HepG2 (cell line): ENCODE data around the gene ONECUT2. TPM values are rescaled to one million over a fixed set of nuclear protein-coding genes. Genes with fewer than 3 reads are reported as not detected.

Experiments used
- AHR ChIP-seq: IDR thresholded peaks from 2 replicates; pipeline ENCODE4 v1.6.1; 2018; ENCODE audit warnings: missing genetic modification reagents, missing compliant biosample characterization
- ARID3A ChIP-seq: IDR thresholded peaks from 2 replicates; pipeline ENCODE4 v1.6.1; 2012; ENCODE audit warnings: low read depth, low read length, improper control_type of control experiment
- ATRX ChIP-seq: sonication (generic); formaldehyde crosslinking; IDR thresholded peaks from 2 replicates; pipeline ENCODE4 v1.4.0; 2020; ENCODE audit warnings: missing genetic modification reagents, borderline replicate concordance
- CTCF ChIP-seq: sonication (generic); formaldehyde crosslinking; IDR thresholded peaks from 2 replicates; pipeline ENCODE4 v1.5.0; 2020; ENCODE audit warnings: mild to moderate bottlenecking, missing genetic modification reagents, moderate library complexity
- GLMP ChIP-seq: sonication (generic); formaldehyde crosslinking; IDR thresholded peaks from 2 replicates; pipeline ENCODE4 v1.9.0; 2021; ENCODE audit warnings: missing genetic modification reagents, mild to moderate bottlenecking, borderline replicate concordance
- HNRNPH1 ChIP-seq: fragments of 200-400 bp; formaldehyde crosslinking; optimal IDR thresholded peaks from 2 replicates; pipeline ENCODE3; 2017; ENCODE audit warnings: mild to moderate bottlenecking, low read depth, low read length
- HOXA5 ChIP-seq: sonication (generic); formaldehyde crosslinking; IDR thresholded peaks from 2 replicates; pipeline ENCODE4 v1.4.0; 2020; ENCODE audit warnings: missing genetic modification reagents
- JUND ChIP-seq: sonication (generic); formaldehyde crosslinking; IDR thresholded peaks from 2 replicates; pipeline ENCODE4 v1.8.0; 2022; ENCODE audit warnings: mild to moderate bottlenecking, missing genetic modification reagents
- MEF2D ChIP-seq: sonication (generic); formaldehyde crosslinking; IDR thresholded peaks from 2 replicates; pipeline ENCODE4 v1.5.1; 2020; ENCODE audit warnings: mild to moderate bottlenecking, missing genetic modification reagents
- MLX ChIP-seq: IDR thresholded peaks from 2 replicates; pipeline ENCODE4 v1.6.1; 2016
- MTERF4 ChIP-seq: sonication (generic); formaldehyde crosslinking; IDR thresholded peaks from 2 replicates; pipeline ENCODE4 v1.8.0; 2023; ENCODE audit warnings: mild to moderate bottlenecking, missing genetic modification reagents
- NCOA5 ChIP-seq: sonication (generic); formaldehyde crosslinking; IDR thresholded peaks from 2 replicates; pipeline ENCODE4 v1.4.0; 2020; ENCODE audit warnings: missing genetic modification reagents
- NFIB ChIP-seq: sonication (generic); formaldehyde crosslinking; IDR thresholded peaks from 2 replicates; pipeline ENCODE4 v1.9.0; 2021; ENCODE audit warnings: missing genetic modification reagents, mild to moderate bottlenecking, borderline replicate concordance
- NFIC ChIP-seq: IDR thresholded peaks from 2 replicates; pipeline ENCODE4 v1.6.1; 2012; ENCODE audit warnings: mild to moderate bottlenecking, low read length, inconsistent platforms
- NR3C1 ChIP-seq: sonication (generic); formaldehyde crosslinking; IDR thresholded peaks from 2 replicates; pipeline ENCODE4 v1.4.0; 2020; ENCODE audit warnings: missing genetic modification reagents
- RARG ChIP-seq: sonication (generic); formaldehyde crosslinking; IDR thresholded peaks from 2 replicates; pipeline ENCODE4 v1.4.0; 2020; ENCODE audit warnings: low read depth, mild to moderate bottlenecking, missing genetic modification reagents
- SPEN ChIP-seq: sonication (generic); formaldehyde crosslinking; IDR thresholded peaks from 2 replicates; pipeline ENCODE4 v1.5.1; 2020; ENCODE audit warnings: low read depth, mild to moderate bottlenecking, missing genetic modification reagents
- STAG1 ChIP-seq: sonication (generic); formaldehyde crosslinking; IDR thresholded peaks from 2 replicates; pipeline ENCODE4 v1.4.0; 2020; ENCODE audit warnings: missing genetic modification reagents
- ZC3H13 ChIP-seq: sonication (generic); formaldehyde crosslinking; IDR thresholded peaks from 2 replicates; pipeline ENCODE4 v1.8.1; 2023; ENCODE audit warnings: mild to moderate bottlenecking, missing genetic modification reagents, moderate library complexity
- ZNF160 ChIP-seq: sonication (generic); formaldehyde crosslinking; IDR thresholded peaks from 2 replicates; pipeline ENCODE4 v1.8.0; 2022; ENCODE audit warnings: mild to moderate bottlenecking, inconsistent platforms, missing genetic modification reagents
- ZNF263 ChIP-seq: sonication (generic); formaldehyde crosslinking; IDR thresholded peaks from 2 replicates; pipeline ENCODE4 v1.4.0; 2020; ENCODE audit warnings: missing genetic modification reagents
- ZNF577 ChIP-seq: sonication (generic); formaldehyde crosslinking; IDR thresholded peaks from 2 replicates; pipeline ENCODE4 v1.4.0; 2020; ENCODE audit warnings: mild to moderate bottlenecking, low read depth, missing genetic modification reagents, borderline replicate concordance
- ZNF710 ChIP-seq: sonication (generic); formaldehyde crosslinking; IDR thresholded peaks from 2 replicates; pipeline ENCODE4 v1.5.0; 2020; ENCODE audit warnings: mild to moderate bottlenecking, missing genetic modification reagents, borderline replicate concordance
- ZNF839 ChIP-seq: sonication (generic); formaldehyde crosslinking; IDR thresholded peaks from 2 replicates; pipeline ENCODE4 v1.4.0; 2020; ENCODE audit warnings: missing genetic modification reagents, mild to moderate bottlenecking, borderline replicate concordance
- polyA plus RNA-seq, 8 experiments: library from polyadenylated mRNA; depleted of rRNA in 3 of 8; stranded (reverse) in 7 of 8; unstranded in 1 of 8; fragments of >200 nt; fragmentation: Illumina TruSeq in 4 of 8; extraction: Trizol in 4 of 8; gene quantifications; 2 replicates each; pipeline versions ENCODE4 v1.2.1 to v1.2.3, GENCODE V29; 2011 to 2016; ENCODE audit warnings: low read depth in 4 of 8, missing spikeins in 1 of 8, mixed read lengths in 1 of 8; ENCODE audit not compliant: insufficient read depth in 1 of 8
- total RNA-seq, 5 experiments: library from RNA; depleted of rRNA; stranded (reverse); fragments of >200 nt; fragmentation: Illumina TruSeq; extraction: Trizol; gene quantifications; 2 replicates each; pipeline ENCODE4 v1.2.3, GENCODE V29; 2016; ENCODE audit warnings: low read depth in 1 of 5

The ONECUT2 gene
- total and polyA plus RNA-seq, 2 of the 13 experiments (the other 11 are each of a cell fraction or from before 2014, with no cell fraction given) = 3.0 to 3.2 TPM

GRCh38 chr18:57446322-57446721 is 11.1 kb downstream of the ONECUT2 start (continued):
- TF ChIP-seq NR3C1 (CRISPR knock-in tag) (no peak), ZNF577 (CRISPR knock-in tag) (no peak), ZC3H13 (no peak), ZNF263 (CRISPR knock-in tag) (peak; percentile 92), SPEN (CRISPR knock-in tag) (no peak), STAG1 (peak; percentile 84), NCOA5 (no peak), JUND (CRISPR knock-in tag) (no peak), AHR (CRISPR knock-in tag) (no peak), ZNF710 (CRISPR knock-in tag) (no peak), ZNF839 (CRISPR knock-in tag) (no peak), CTCF (peak; percentile 85), NFIB (CRISPR knock-in tag) (no peak), HOXA5 (CRISPR knock-in tag) (0 out of 2 replicates have a peak, but pooled peaks have one; percentile 1), RARG (CRISPR knock-in tag) (no peak), ARID3A (0 out of 2 replicates have a peak, but pooled peaks have one; percentile 6), MTERF4 (CRISPR knock-in tag) (no peak), HNRNPH1 (no peak), ZNF160 (CRISPR knock-in tag) (no peak), MEF2D (0 out of 2 replicates have a peak, but pooled peaks have one; percentile 12), NFIC (no peak), ATRX (CRISPR knock-in tag) (no peak), GLMP (CRISPR knock-in tag) (no peak), MLX (no peak)
